ENCODE measurements around the gene CRMP1. TPM values are rescaled to one million over a fixed set of nuclear protein-coding genes. Genes with fewer than 3 reads are reported as not detected.

CRMP1 gene
- total RNA-seq, 2 donors from 2014 or later: not detected

DNA sequence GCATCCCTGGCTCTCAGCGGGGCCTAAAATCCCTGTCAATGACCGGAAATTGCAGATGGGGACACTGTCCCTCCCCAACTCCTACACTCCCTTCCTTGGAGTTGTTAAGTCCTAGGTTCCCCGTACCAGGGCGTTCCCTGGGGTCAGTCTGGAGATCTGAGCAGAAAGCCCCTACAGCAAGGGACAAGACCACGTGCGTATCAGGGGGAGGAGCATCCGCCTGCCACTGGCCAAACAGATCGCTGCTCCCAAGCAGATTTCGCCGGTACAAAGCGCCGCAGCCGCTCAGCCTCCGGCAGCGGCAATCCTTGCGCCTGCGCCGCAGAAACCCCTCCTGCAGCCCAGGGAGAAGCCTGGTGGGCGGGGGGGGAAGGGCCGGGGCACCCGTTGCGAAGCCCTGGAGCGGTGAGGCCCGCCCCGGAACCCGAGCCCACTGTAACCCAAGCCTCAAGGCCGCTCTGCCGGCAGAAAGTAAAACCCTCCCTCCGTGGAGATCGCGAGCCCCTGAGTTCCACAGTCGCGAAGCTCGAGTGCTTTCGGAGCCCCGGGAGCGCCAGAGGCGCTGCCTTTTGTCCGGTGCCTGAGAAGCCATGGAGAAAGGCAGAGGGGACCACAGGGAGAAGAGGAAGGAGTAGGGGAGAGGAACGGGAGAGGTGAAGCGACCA is 2.7 kb downstream of the CRMP1 start:
- no peak overlapping the region for H3K4me3 Mint-ChIP-seq
- ATAC-seq (replicated peaks in 1 of 2) (no peak), DNase-seq (no peak)
- no peaks in the 10 kb centered on the region for H3K9me3 Mint-ChIP-seq
- no peaks in the 10 kb centered on the region for H3K4me1 Mint-ChIP-seq (ENCODE audit: low read depth)
- no peak overlapping the region for H3K27ac Mint-ChIP-seq
- peaks cover 1 to 4% of the 10 kb centered on the region in 2 donors for H3K36me3 Mint-ChIP-seq (ENCODE audit: insufficient read depth in 2 of 2)
- H3K27me3 Mint-ChIP-seq (ENCODE audit: low read depth): peaks cover 63% of the 10 kb centered on the region

DNA sequence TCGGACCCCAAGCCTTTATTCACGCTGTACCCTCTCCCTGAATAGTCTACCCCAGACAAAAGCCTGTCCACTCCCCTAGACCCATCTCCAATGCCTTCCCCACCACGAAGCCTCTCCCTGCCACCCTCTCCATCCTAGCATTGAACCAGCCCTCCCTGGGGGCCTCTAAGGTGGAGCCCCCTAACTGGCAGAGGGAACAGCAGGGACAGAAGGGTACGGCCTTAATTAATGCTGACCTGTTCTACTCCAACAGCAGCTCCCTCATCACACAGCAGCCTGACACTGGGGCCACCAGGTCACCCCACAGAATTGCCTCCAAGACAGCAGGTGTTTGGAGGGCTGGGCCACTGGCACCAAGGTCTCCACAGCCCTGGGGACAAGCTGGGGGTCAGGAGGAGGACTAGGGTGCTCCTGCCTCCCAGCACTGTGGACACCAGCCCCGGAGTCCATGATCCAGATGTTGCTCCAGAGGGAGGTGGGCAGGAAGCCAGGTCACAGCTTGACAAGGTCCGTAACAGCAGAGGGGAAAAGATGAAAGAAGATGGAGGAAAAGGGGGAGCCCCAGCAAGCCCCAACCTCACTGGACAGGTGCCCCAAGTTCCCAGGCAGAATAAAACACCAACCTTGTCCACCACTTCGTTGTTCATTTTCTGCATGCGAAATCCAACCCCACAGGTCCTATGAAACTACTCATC is 3.7 kb downstream of the CRMP1 start:
- Mint-ChIP-seq H3K9me3 (peaks cover 0 to 2% of the 10 kb centered on the region in 2 donors), H3K27me3 (ENCODE audit: low read depth) (peaks cover 67% of the 10 kb centered on the region), H3K4me3 (peak overlapping the region in 1 of 2 donors; percentile 37), H3K4me1 (ENCODE audit: low read depth) (no peaks in the 10 kb centered on the region), H3K27ac (no peak overlapping the region), H3K36me3 (ENCODE audit: insufficient read depth in 2 of 2) (peaks cover 1 to 4% of the 10 kb centered on the region in 2 donors)
- ATAC-seq (replicated peaks in 1 of 2) (no peak), DNase-seq (no peak)

- ATAC-seq (replicated peaks in 1 of 2) (no peak), DNase-seq (no peak)
- peaks cover 1 to 3% of the 10 kb centered on the region in 2 donors for H3K36me3 Mint-ChIP-seq (ENCODE audit: insufficient read depth in 2 of 2)
- peaks cover 0 to 2% of the 10 kb centered on the region in 2 donors for H3K9me3 Mint-ChIP-seq
- H3K4me1 Mint-ChIP-seq (ENCODE audit: low read depth): no peaks in the 10 kb centered on the region
- H3K27ac Mint-ChIP-seq: no peak overlapping the region
- H3K27me3 Mint-ChIP-seq (ENCODE audit: low read depth): peaks cover 63% of the 10 kb centered on the region
- peak overlapping the region in 1 of 2 donors; percentile 37 for H3K4me3 Mint-ChIP-seq
These were observed 4.5 kb downstream of the CRMP1 start for GRCh38 chr4:5888222-5889001.

DNA sequence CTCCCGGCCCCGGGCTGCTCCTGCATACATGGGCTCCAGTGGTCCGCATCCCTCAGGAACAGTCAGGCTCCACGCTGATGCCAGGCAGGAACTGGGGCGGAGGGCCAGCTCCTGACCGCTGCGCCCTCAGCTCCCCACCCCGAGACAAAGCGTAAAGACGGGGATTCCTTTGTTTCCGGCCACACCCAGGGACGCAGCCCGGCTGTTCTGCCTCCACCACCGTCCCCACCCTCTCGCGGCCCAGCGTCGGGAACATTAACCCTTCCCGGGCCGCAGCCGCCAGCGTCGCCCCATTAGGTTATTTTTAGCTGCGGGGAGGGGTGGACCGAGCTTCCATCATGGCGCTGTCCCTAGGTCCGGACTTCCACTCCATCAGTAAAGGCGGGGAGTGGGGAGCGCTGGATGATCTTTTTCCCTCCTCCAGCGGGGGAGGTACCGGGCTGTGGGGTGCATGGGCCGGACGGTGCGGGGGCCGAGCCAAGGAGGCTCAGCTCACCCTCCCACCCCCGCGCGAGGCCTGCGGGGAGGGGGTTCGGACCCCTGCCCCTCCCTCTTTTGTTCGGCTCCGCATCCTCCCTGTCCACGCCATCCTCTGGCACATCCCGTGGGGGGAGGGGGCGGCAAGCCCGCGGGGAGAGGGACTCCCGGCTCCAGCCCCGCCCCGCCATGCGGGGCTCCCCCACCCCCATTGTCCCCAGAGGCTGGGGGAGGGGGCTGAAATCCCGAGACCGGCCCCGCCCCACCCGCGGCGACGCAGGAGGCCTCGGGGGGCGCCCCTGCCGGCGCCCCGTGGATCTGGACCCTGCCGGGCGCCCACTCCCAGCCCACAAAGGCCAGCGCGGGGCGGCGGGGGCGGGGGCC is 5.3 kb downstream of the CRMP1 start:
- H3K27ac Mint-ChIP-seq: no peak overlapping the region

GRCh38 chr4:5887011-5887360 is 5.9 kb downstream of the CRMP1 start:
- DNase-seq (no peak), ATAC-seq (replicated peaks in 1 of 2) (no peak)
- H3K4me1 Mint-ChIP-seq (ENCODE audit: low read depth): no peaks in the 10 kb centered on the region
- H3K36me3 Mint-ChIP-seq (ENCODE audit: insufficient read depth in 2 of 2): peaks cover 1 to 2% of the 10 kb centered on the region in 2 donors
- peaks cover 61% of the 10 kb centered on the region for H3K27me3 Mint-ChIP-seq (ENCODE audit: low read depth)
- no peak overlapping the region for H3K27ac Mint-ChIP-seq
- peaks cover 0 to 2% of the 10 kb centered on the region in 2 donors for H3K9me3 Mint-ChIP-seq
- no peak overlapping the region for H3K4me3 Mint-ChIP-seq

More for the DNA sequence above, 5.3 kb downstream of the CRMP1 start:
- DNase-seq (no peak), ATAC-seq (replicated peaks in 1 of 2) (no peak)
- peaks cover 59% of the 10 kb centered on the region for H3K27me3 Mint-ChIP-seq (ENCODE audit: low read depth)
- no peak overlapping the region for H3K4me3 Mint-ChIP-seq
- no peaks in the 10 kb centered on the region for H3K4me1 Mint-ChIP-seq (ENCODE audit: low read depth)
- peaks cover 0 to 2% of the 10 kb centered on the region in 2 donors for H3K9me3 Mint-ChIP-seq
- H3K36me3 Mint-ChIP-seq (ENCODE audit: insufficient read depth in 2 of 2): peaks cover 1 to 2% of the 10 kb centered on the region in 2 donors

- no peaks in the 10 kb centered on the region for H3K4me1 Mint-ChIP-seq (ENCODE audit: low read depth)
- no peak overlapping the region for H3K27ac Mint-ChIP-seq
- DNase-seq: no peak
- peaks cover 0 to 2% of the 10 kb centered on the region in 2 donors for H3K36me3 Mint-ChIP-seq (ENCODE audit: insufficient read depth in 2 of 2)
- peaks cover 56% of the 10 kb centered on the region for H3K27me3 Mint-ChIP-seq (ENCODE audit: low read depth)
- ATAC-seq (replicated peaks in 1 of 2): no peak
- peaks cover 0 to 2% of the 10 kb centered on the region in 2 donors for H3K9me3 Mint-ChIP-seq
- H3K4me3 Mint-ChIP-seq: no peak overlapping the region
These were observed 7.2 kb downstream of the CRMP1 start for GRCh38 chr4:5885733-5886132.

DNA sequence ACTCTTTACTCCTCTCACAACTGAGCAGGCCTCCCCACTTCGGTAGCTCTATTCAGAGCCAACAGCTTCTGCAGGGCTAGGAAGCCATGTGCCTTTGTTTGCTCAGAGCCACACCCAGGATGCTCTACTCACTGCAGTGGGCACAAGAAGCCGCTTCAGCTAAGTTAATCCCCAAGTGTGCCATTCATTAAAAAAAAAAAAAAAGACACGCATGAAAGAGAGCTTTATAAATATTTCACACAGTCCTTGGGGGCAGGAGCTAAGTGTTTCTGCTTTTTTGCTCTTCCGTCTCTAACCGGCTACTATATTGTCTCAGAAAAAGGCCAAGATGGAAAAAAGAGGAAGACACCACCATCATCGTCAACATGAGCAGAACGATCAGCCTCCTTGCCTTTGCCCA is 8.1 kb downstream of the CRMP1 start:
- DNase-seq (no peak), ATAC-seq (replicated peaks in 1 of 2) (no peak)
- Mint-ChIP-seq H3K27ac (no peak overlapping the region), H3K4me1 (ENCODE audit: low read depth) (no peaks in the 10 kb centered on the region), H3K36me3 (ENCODE audit: insufficient read depth in 2 of 2) (peaks cover 0 to 2% of the 10 kb centered on the region in 2 donors), H3K4me3 (no peak overlapping the region), H3K27me3 (ENCODE audit: low read depth) (peaks cover 52% of the 10 kb centered on the region), H3K9me3 (peaks cover 0 to 2% of the 10 kb centered on the region in 2 donors)

DNA sequence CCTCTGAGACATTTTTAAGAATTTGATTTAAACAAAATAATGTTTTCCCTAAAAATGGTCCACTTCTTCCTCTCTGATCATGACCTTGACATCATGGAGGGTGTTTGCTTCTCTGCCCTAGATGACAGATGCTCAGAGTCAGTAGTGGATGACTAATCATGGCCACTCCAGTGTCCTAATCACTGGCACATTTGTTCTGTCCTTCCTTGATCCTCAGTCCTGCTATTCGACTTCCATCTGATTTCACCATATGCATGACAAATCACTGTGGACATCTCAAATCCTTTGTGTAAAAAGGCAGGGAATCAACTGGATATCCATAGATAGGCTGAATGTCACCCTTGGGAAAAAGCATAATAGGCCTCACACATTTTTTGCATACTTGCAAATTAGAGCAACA is 9.0 kb downstream of the CRMP1 start:
- no peak overlapping the region for H3K27ac Mint-ChIP-seq
- peaks cover 43% of the 10 kb centered on the region for H3K27me3 Mint-ChIP-seq (ENCODE audit: low read depth)
- DNase-seq: no peak
- H3K4me3 Mint-ChIP-seq: no peak overlapping the region
- no peak for ATAC-seq (replicated peaks in 1 of 2)
- H3K9me3 Mint-ChIP-seq: peaks cover 0 to 2% of the 10 kb centered on the region in 2 donors
- no peaks in the 10 kb centered on the region for H3K4me1 Mint-ChIP-seq (ENCODE audit: low read depth)
- peaks cover 0 to 2% of the 10 kb centered on the region in 2 donors for H3K36me3 Mint-ChIP-seq (ENCODE audit: insufficient read depth in 2 of 2)

GRCh38 chr4:5882947-5883346 is 9.9 kb downstream of the CRMP1 start:
- Mint-ChIP-seq H3K4me1 (ENCODE audit: low read depth) (no peaks in the 10 kb centered on the region), H3K27ac (no peak overlapping the region), H3K36me3 (ENCODE audit: insufficient read depth in 2 of 2) (no peaks in the 10 kb centered on the region), H3K27me3 (ENCODE audit: low read depth) (peaks cover 39% of the 10 kb centered on the region), H3K9me3 (peaks cover 0 to 2% of the 10 kb centered on the region in 2 donors), H3K4me3 (no peak overlapping the region)
- ATAC-seq (replicated peaks in 1 of 2) (no peak), DNase-seq (no peak)

- H3K27me3 Mint-ChIP-seq (ENCODE audit: low read depth): peaks cover 35% of the 10 kb centered on the region
- DNase-seq (no peak), ATAC-seq (replicated peaks in 1 of 2) (no peak)
- H3K27ac Mint-ChIP-seq: no peak overlapping the region
- peaks cover 0 to 2% of the 10 kb centered on the region in 2 donors for H3K9me3 Mint-ChIP-seq
- H3K36me3 Mint-ChIP-seq (ENCODE audit: insufficient read depth in 2 of 2): no peaks in the 10 kb centered on the region
- no peaks in the 10 kb centered on the region for H3K4me1 Mint-ChIP-seq (ENCODE audit: low read depth)
- H3K4me3 Mint-ChIP-seq: no peak overlapping the region
These were observed 11.5 kb downstream of the CRMP1 start for GRCh38 chr4:5881340-5881739.

DNA sequence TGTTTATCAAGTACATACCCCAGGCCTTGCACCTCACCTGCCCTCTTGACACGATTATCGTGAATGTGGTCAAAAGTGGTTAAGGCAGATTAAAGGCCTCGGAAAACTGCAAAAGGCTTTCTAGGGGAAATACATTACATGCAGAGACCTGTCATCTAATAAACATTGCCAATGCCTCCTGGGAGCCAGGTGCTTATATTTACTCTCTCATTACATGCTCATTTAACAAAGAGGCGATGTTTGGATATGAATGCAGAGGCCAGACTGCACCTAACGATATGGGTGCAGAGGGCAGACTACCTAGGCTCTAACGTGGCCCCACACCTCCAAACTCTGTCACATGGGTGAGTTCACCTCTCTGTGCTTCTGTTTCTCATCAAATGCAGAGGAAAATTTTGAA is 14.5 kb downstream of the CRMP1 start:
- Mint-ChIP-seq H3K27ac (no peak overlapping the region), H3K36me3 (ENCODE audit: insufficient read depth in 2 of 2) (no peaks in the 10 kb centered on the region), H3K27me3 (ENCODE audit: low read depth) (peaks cover 17% of the 10 kb centered on the region), H3K4me1 (ENCODE audit: low read depth) (no peaks in the 10 kb centered on the region), H3K4me3 (no peak overlapping the region), H3K9me3 (peaks cover 0 to 3% of the 10 kb centered on the region in 2 donors)
- ATAC-seq (replicated peaks in 1 of 2): no peak
- no peak for DNase-seq

- no peak overlapping the region for H3K4me3 Mint-ChIP-seq
- ATAC-seq (replicated peaks in 1 of 2) (no peak), DNase-seq (no peak)
- no peak overlapping the region for H3K27ac Mint-ChIP-seq
- H3K36me3 Mint-ChIP-seq (ENCODE audit: insufficient read depth in 2 of 2): no peaks in the 10 kb centered on the region
- peaks cover 0 to 3% of the 10 kb centered on the region in 2 donors for H3K9me3 Mint-ChIP-seq
- H3K4me1 Mint-ChIP-seq (ENCODE audit: low read depth): no peaks in the 10 kb centered on the region
- H3K27me3 Mint-ChIP-seq (ENCODE audit: low read depth): peaks cover 17% of the 10 kb centered on the region
These were observed 15.5 kb downstream of the CRMP1 start for GRCh38 chr4:5877392-5877791.

Data from activated T-cell treated with anti-CD3 and anti-CD28 coated beads, Interleukin-2, amount 50 U/mL, for 72 hours (primary cell).